HepG2 (cell line): ENCODE measurements around the gene DMKN. TPM values are rescaled to one million over a fixed set of nuclear protein-coding genes. Genes with fewer than 3 reads are reported as not detected.

Experiments used
- ATAC-seq: fragments of 200-7000 bp; cut with Tn5 transposase; 3 replicates; pipeline ENCODE4 v1.9.1; 2020; ENCODE audit warnings: mild to moderate bottlenecking, moderate library complexity
- BruUV-seq: library from RNA; stranded (reverse); fragments of 400-500 nt; replicated peaks from 2 replicates; lab custom pipeline; 2021; lab: Mats Ljungman, UMichigan
- CTCF ChIA-PET: fragments of 300-600 bp; formaldehyde crosslinking; extraction: SDS; loops from one replicate; lab custom pipeline; 2021; ENCODE audit warnings: low total read pairs, inconsistent platforms, low intra/inter-chr PET ratio; lab: Yijun Ruan, JAX
- POLR2A ChIA-PET: fragments of 350-600 bp; sonication (Branson Sonifier 250); formaldehyde crosslinking; loops from one replicate; lab custom pipeline; 2020; ENCODE audit warnings: antibody characterized with exemption, inconsistent platforms; lab: Yijun Ruan, JAX
- DNase-seq: peaks from one replicate; pipeline ENCODE4 v3.0.0-alpha.2; 2015; ENCODE audit warnings: low spot score
- FAIRE-seq: peaks from 3 replicates; lab custom pipeline; 2011; peaks lifted over from hg19 to GRCh38; lab: Jason Lieb, UNC
- H2AFZ ChIP-seq: one replicate; pipeline ENCODE4 v1.6.1; 2011; ENCODE audit warnings: low read length, inconsistent platforms
- H3K27ac ChIP-seq: fragments of 300-600 bp; 3 replicates; pipeline ENCODE4 v1.8.0; 2011; ENCODE audit warnings: mixed run types, mild to moderate bottlenecking, mixed read lengths, low read length, inconsistent platforms; ENCODE audit not compliant: insufficient read depth; ENCODE audit errors: extremely low read length
- H3K27me3 ChIP-seq, 2 experiments: fragments of 200-600 bp in 1 of 2; 2 replicates in 1 of 2; 3 replicates in 1 of 2; pipeline versions ENCODE4 v1.6.0 to v1.8.0; 2011; ENCODE audit warnings: low read length in 2 of 2, mild to moderate bottlenecking in 2 of 2, moderate library complexity in 2 of 2, inconsistent platforms in 1 of 2; ENCODE audit not compliant: insufficient read depth in 2 of 2, control insufficient read depth in 1 of 2
- H3K36me3 ChIP-seq, 2 experiments: fragments of 200-600 bp in 1 of 2; replicated peaks in 1 of 2; 2 replicates in 1 of 2; 3 replicates in 1 of 2; pipeline versions ENCODE4 v1.5.1 to v1.8.0; 2011; ENCODE audit warnings: low read length in 2 of 2, inconsistent platforms in 1 of 2; ENCODE audit not compliant: insufficient read depth in 2 of 2, control insufficient read depth in 1 of 2
- H3K4me1 ChIP-seq: 2 replicates; pipeline ENCODE4 v1.5.1; 2012; ENCODE audit warnings: low read length, inconsistent platforms; ENCODE audit not compliant: insufficient read depth
- H3K4me2 ChIP-seq: 2 replicates; pipeline ENCODE4 v1.6.0; 2011; ENCODE audit warnings: low read depth, low read length, inconsistent platforms
- H3K4me3 ChIP-seq, 3 experiments: fragments of 200-600 bp in 1 of 3; sonication (generic), shearing (Covaris generic) in 1 of 3; replicated peaks in 1 of 3; 2 replicates each; pipeline ENCODE4 v1.5.1; 2011 to 2016; ENCODE audit warnings: low read length in 3 of 3, inconsistent platforms in 2 of 3, low read depth in 2 of 3, mild to moderate bottlenecking in 2 of 3, control low read depth in 1 of 3, mixed read lengths in 1 of 3; ENCODE audit not compliant: insufficient read depth in 1 of 3
- H3K79me2 ChIP-seq: one replicate; pipeline ENCODE4 v1.6.1; 2011; ENCODE audit warnings: low read length, inconsistent platforms; ENCODE audit not compliant: insufficient read depth
- H3K9ac ChIP-seq: 2 replicates; pipeline ENCODE4 v1.6.0; 2011; ENCODE audit warnings: mild to moderate bottlenecking, low read depth, low read length, inconsistent platforms; ENCODE audit not compliant: insufficient read depth
- H3K9me3 ChIP-seq: 2 replicates; pipeline ENCODE4 v1.5.1; 2012; ENCODE audit warnings: mild to moderate bottlenecking, low read length
- H4K20me1 ChIP-seq: 2 replicates; pipeline ENCODE4 v1.6.0; 2011; ENCODE audit warnings: inconsistent platforms, mild to moderate bottlenecking, low read length, moderate library complexity; ENCODE audit not compliant: insufficient read depth
- AHDC1 ChIP-seq: sonication (generic); formaldehyde crosslinking; IDR thresholded peaks from 2 replicates; pipeline ENCODE4 v1.5.1; 2020; ENCODE audit warnings: mild to moderate bottlenecking, missing genetic modification reagents, borderline replicate concordance
- ATF5 ChIP-seq: sonication (generic); formaldehyde crosslinking; IDR thresholded peaks from 2 replicates; pipeline ENCODE4 v1.4.0; 2020; ENCODE audit warnings: mild to moderate bottlenecking, low read depth, missing genetic modification reagents
- CSRNP1 ChIP-seq: sonication (generic); formaldehyde crosslinking; IDR thresholded peaks from 2 replicates; pipeline ENCODE4 v1.8.1; 2023; ENCODE audit warnings: mild to moderate bottlenecking, missing genetic modification reagents
- GATAD1 ChIP-seq: IDR thresholded peaks from 2 replicates; pipeline ENCODE4 v1.6.1; 2016; ENCODE audit warnings: missing genetic modification reagents, missing compliant biosample characterization
- JARID2 ChIP-seq: sonication (generic); formaldehyde crosslinking; IDR thresholded peaks from 2 replicates; pipeline ENCODE4 v1.8.1; 2023; ENCODE audit warnings: missing genetic modification reagents, inconsistent platforms; ENCODE audit not compliant: insufficient replicate concordance
- JDP2 ChIP-seq: sonication (generic); formaldehyde crosslinking; IDR thresholded peaks from 2 replicates; pipeline ENCODE4 v1.8.1; 2022; ENCODE audit warnings: missing genetic modification reagents, borderline replicate concordance
- PPARG ChIP-seq: conservative IDR thresholded peaks from 2 replicates; pipeline ENCODE4 v1.6.1; 2016; ENCODE audit warnings: missing biosample characterization, missing genetic modification reagents
- RFXANK ChIP-seq: IDR thresholded peaks from 2 replicates; pipeline ENCODE4 v1.6.1; 2016
- ZNF430 ChIP-seq: sonication (generic); formaldehyde crosslinking; IDR thresholded peaks from 2 replicates; pipeline ENCODE4 v1.9.0; 2021; ENCODE audit warnings: mild to moderate bottlenecking, missing genetic modification reagents
- ZNF513 ChIP-seq: sonication (generic); formaldehyde crosslinking; conservative IDR thresholded peaks from 2 replicates; pipeline ENCODE4 v1.5.0; 2020; ENCODE audit warnings: missing genetic modification reagents
- ZNF629 ChIP-seq: sonication (generic); formaldehyde crosslinking; conservative IDR thresholded peaks from 2 replicates; pipeline ENCODE4 v1.5.0; 2020; ENCODE audit warnings: missing genetic modification reagents
- ZSCAN20 ChIP-seq: sonication (generic); formaldehyde crosslinking; IDR thresholded peaks from 2 replicates; pipeline ENCODE4 v1.4.0; 2020; ENCODE audit warnings: missing genetic modification reagents, mild to moderate bottlenecking, borderline replicate concordance
- WGBS: methylation state at CpG from one replicate; pipeline ENCODE4 v1.1.6; 2017; ENCODE audit warnings: low lambda C conversion rate; 5-methylcytosine and 5-hydroxymethylcytosine counted together
- in situ Hi-C: cut with HindIII; loops from 2 replicates; pipeline ENCODE4 v1.10.0; 2017; ENCODE audit warnings: low pct_unique_long_range_greater_than_20kb; ENCODE audit not compliant: extremely low pct_ligation_motif_present
- intact Hi-C: fragments of 100-400 bp; cut with micrococcal nuclease; formaldehyde crosslinking; loops from one replicate; pipeline ENCODE4 v1.10.0; 2022; ENCODE audit not compliant: unreplicated experiment
- polyA plus RNA-seq, 8 experiments: library from polyadenylated mRNA; depleted of rRNA in 3 of 8; stranded (reverse) in 7 of 8; unstranded in 1 of 8; fragments of >200 nt; fragmentation: Illumina TruSeq in 4 of 8; extraction: Trizol in 4 of 8; gene quantifications; 2 replicates each; pipeline versions ENCODE4 v1.2.1 to v1.2.3, GENCODE V29; 2011 to 2016; ENCODE audit warnings: low read depth in 4 of 8, missing spikeins in 1 of 8, mixed read lengths in 1 of 8; ENCODE audit not compliant: insufficient read depth in 1 of 8
- total RNA-seq, 5 experiments: library from RNA; depleted of rRNA; stranded (reverse); fragments of >200 nt; fragmentation: Illumina TruSeq; extraction: Trizol; gene quantifications; 2 replicates each; pipeline ENCODE4 v1.2.3, GENCODE V29; 2016; ENCODE audit warnings: low read depth in 1 of 5

Gene DMKN
- total and polyA plus RNA-seq, 2 of the 13 experiments (the other 11 are each of a cell fraction or from before 2014, with no cell fraction given) = 50.8 to 57.1 TPM

- Histone ChIP-seq H3K9me3 (no peaks in the 10 kb centered on the region), H3K4me2 (no peak overlapping the region), H3K36me3 (no peaks in the 10 kb centered on the region), H3K4me3 (no peak overlapping the region), H3K27me3 (peaks cover 8 to 45% of the 10 kb centered on the region in 2 experiments), H3K79me2 (no peaks in the 10 kb centered on the region), H3K4me1 (peaks cover 23% of the 10 kb centered on the region), H4K20me1 (no peaks in the 10 kb centered on the region), H3K9ac (no peak overlapping the region), H3K27ac (no peak overlapping the region), H2AFZ (no peak overlapping the region)
- intact Hi-C loops = no loop called here
- TF ChIP-seq JDP2 (CRISPR knock-in tag) (no peak), ZNF430 (CRISPR knock-in tag) (no peak), PPARG (no peak), ATF5 (no peak), RFXANK (CRISPR knock-in tag) (no peak), ZNF513 (no peak), ZSCAN20 (CRISPR knock-in tag) (no peak), CSRNP1 (CRISPR knock-in tag) (no peak), AHDC1 (CRISPR knock-in tag) (no peak), ZNF629 (no peak), JARID2 (no peak), GATAD1 (CRISPR knock-in tag) (no peak)
- DNase-seq (no peak), ATAC-seq (no peak), FAIRE-seq (no peak)
- POLR2A ChIA-PET = no interaction called here
- BruUV-seq = no TSS peak
- CTCF ChIA-PET = no interaction called here
- in situ Hi-C loops = no loop called here
- WGBS = 5% methylated on average over 4 of the region's 4 CpGs
Measured at GRCh38 chr19:35525873-35526272, 12.4 kb upstream of the DMKN start.
